ENCODE results near the gene RAPGEF6.
A peak's percentile ranks its signal among the peaks of the same experiment; 100 is the strongest.

The RAPGEF6 gene

GRCh38 chr5:131396630-131397273 is 238.3 kb downstream of the RAPGEF6 start:
- no peak for TF ChIP-seq CTCF (IDR thresholded peaks at IDR 0.05)
- peak overlapping the region; percentile 40 for H3K27ac Mint-ChIP-seq
- H3K9me3 Mint-ChIP-seq: peaks cover 16% of the 10 kb centered on the region
- H3K36me3 Mint-ChIP-seq (ENCODE audit: low read depth): peaks cover 81% of the 10 kb centered on the region
- no peak for DNase-seq
- peaks cover 38% of the 10 kb centered on the region for H3K4me1 Mint-ChIP-seq
- H3K4me3 Mint-ChIP-seq: no peak overlapping the region
- H3K27me3 Mint-ChIP-seq (ENCODE audit: low read depth, poor library complexity): peaks cover 8% of the 10 kb centered on the region

- no peak for DNase-seq
- H3K27ac Mint-ChIP-seq: no peak overlapping the region
These were observed 239.0 kb downstream of the RAPGEF6 start for GRCh38 chr5:131396015-131396414.

GRCh38 chr5:131394128-131394527 is 240.9 kb downstream of the RAPGEF6 start:
- TF ChIP-seq CTCF (IDR thresholded peaks at IDR 0.05): no peak
- H3K9me3 Mint-ChIP-seq: no peaks in the 10 kb centered on the region
- no peak for DNase-seq
- peaks cover 2% of the 10 kb centered on the region for H3K27me3 Mint-ChIP-seq (ENCODE audit: low read depth, poor library complexity)
- peak overlapping the region; percentile 84 for H3K27ac Mint-ChIP-seq
- peaks cover 50% of the 10 kb centered on the region for H3K4me1 Mint-ChIP-seq
- H3K36me3 Mint-ChIP-seq (ENCODE audit: low read depth): peaks cover 85% of the 10 kb centered on the region
- H3K4me3 Mint-ChIP-seq: no peak overlapping the region

More at GRCh38 chr5:131396015-131396414, 239.0 kb downstream of the RAPGEF6 start:
- Mint-ChIP-seq H3K9me3 (peaks cover 13% of the 10 kb centered on the region), H3K36me3 (ENCODE audit: low read depth) (peaks cover 82% of the 10 kb centered on the region), H3K4me1 (peaks cover 38% of the 10 kb centered on the region), H3K27me3 (ENCODE audit: low read depth, poor library complexity) (peaks cover 8% of the 10 kb centered on the region), H3K4me3 (no peak overlapping the region)
- no peak for TF ChIP-seq CTCF (IDR thresholded peaks at IDR 0.05)

- Mint-ChIP-seq H3K4me3 (peak overlapping the region; percentile 23), H3K27ac (peak overlapping the region; percentile 84), H3K9me3 (no peaks in the 10 kb centered on the region), H3K36me3 (ENCODE audit: low read depth) (peaks cover 82% of the 10 kb centered on the region), H3K4me1 (peaks cover 56% of the 10 kb centered on the region), H3K27me3 (ENCODE audit: low read depth, poor library complexity) (peaks cover 2% of the 10 kb centered on the region)
- DNase-seq: no peak
- TF ChIP-seq CTCF (IDR thresholded peaks at IDR 0.05): no peak
These were observed 241.5 kb downstream of the RAPGEF6 start for GRCh38 chr5:131393498-131393968.

- no peak for TF ChIP-seq CTCF (IDR thresholded peaks at IDR 0.05)
- Mint-ChIP-seq H3K27me3 (ENCODE audit: low read depth, poor library complexity) (peaks cover 2% of the 10 kb centered on the region), H3K4me3 (no peak overlapping the region), H3K9me3 (no peaks in the 10 kb centered on the region), H3K27ac (peak overlapping the region; percentile 84), H3K4me1 (peaks cover 60% of the 10 kb centered on the region), H3K36me3 (ENCODE audit: low read depth) (peaks cover 73% of the 10 kb centered on the region)
- no peak for DNase-seq
These were observed 242.4 kb downstream of the RAPGEF6 start for GRCh38 chr5:131392466-131393095.
